Measurements from ENCODE around the gene LMX1B.

DNA sequence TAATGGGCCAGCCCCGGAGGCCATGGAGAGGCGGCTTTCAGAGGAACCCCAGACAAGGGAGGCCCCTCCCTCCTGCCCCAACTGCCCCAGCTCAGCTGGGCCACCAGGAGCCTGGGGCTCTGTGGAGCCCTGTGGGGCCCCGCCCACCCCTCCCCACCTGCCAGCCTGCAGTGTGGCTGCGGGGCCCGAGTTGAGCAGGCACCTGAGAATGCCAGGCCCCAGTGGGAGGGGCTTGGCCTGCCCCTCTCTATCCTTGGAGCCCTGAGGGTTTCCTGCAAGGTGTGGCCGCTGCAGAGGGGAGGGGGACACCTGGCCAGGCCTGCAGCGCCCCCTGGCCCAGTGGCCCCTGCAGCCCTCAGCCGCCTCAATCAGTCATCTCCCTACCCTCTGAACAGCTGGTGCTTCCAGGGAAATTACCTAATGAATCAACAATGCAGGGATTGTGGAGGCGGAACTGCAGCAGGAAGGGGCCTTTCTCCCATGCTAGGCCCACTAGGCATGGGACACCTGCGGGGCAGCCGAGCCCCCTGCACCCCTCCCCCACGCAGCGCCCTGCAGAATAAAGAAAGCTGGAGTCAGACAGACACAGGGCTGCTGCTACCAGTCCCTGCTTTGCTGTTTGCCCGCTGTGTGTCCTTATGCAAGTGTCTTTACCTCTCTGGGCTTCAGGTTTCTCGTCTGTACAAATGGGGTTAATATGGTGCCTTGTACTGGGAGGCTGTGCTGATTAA is 48.0 kb downstream of the LMX1B start:
- TF ChIP-seq, protein P1, sequence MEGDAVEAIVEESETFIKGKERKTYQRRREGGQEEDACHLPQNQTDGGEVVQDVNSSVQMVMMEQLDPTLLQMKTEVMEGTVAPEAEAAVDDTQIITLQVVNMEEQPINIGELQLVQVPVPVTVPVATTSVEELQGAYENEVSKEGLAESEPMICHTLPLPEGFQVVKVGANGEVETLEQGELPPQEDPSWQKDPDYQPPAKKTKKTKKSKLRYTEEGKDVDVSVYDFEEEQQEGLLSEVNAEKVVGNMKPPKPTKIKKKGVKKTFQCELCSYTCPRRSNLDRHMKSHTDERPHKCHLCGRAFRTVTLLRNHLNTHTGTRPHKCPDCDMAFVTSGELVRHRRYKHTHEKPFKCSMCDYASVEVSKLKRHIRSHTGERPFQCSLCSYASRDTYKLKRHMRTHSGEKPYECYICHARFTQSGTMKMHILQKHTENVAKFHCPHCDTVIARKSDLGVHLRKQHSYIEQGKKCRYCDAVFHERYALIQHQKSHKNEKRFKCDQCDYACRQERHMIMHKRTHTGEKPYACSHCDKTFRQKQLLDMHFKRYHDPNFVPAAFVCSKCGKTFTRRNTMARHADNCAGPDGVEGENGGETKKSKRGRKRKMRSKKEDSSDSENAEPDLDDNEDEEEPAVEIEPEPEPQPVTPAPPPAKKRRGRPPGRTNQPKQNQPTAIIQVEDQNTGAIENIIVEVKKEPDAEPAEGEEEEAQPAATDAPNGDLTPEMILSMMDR (conservative IDR thresholded peaks at IDR 0.05 in 1 of 2, IDR thresholded peaks at IDR 0.05 in 1 of 2; ENCODE audit: extremely low read depth in 1 of 2, insufficient read depth in 1 of 2, low read depth in 1 of 2, low read length in 2 of 2): peak; percentile 6 to 47
- TF ChIP-seq EZH2 (IDR thresholded peaks at IDR 0.05; ENCODE audit: borderline replicate concordance, low read length): no peak

Data from mammary epithelial cell (primary cell).